RCC 7860 (cell line): ENCODE results near the gene RBM14.
A peak's percentile ranks its signal among the peaks of the same experiment; 100 is the strongest.
"Not testable (repeated sequence)": the region's sequence is repeated elsewhere in the genome, so short reads cannot be mapped to it uniquely, and the experiment has no call there.

Source experiments
- DNase-seq: peaks from one replicate; pipeline ENCODE4 v3.0.0-alpha.2; 2015; ENCODE audit warnings: low spot score
- FAIRE-seq: peaks from 2 replicates; lab custom pipeline; 2012; peaks lifted over from hg19 to GRCh38; lab: Jason Lieb, UNC

RBM14 gene, protein sequence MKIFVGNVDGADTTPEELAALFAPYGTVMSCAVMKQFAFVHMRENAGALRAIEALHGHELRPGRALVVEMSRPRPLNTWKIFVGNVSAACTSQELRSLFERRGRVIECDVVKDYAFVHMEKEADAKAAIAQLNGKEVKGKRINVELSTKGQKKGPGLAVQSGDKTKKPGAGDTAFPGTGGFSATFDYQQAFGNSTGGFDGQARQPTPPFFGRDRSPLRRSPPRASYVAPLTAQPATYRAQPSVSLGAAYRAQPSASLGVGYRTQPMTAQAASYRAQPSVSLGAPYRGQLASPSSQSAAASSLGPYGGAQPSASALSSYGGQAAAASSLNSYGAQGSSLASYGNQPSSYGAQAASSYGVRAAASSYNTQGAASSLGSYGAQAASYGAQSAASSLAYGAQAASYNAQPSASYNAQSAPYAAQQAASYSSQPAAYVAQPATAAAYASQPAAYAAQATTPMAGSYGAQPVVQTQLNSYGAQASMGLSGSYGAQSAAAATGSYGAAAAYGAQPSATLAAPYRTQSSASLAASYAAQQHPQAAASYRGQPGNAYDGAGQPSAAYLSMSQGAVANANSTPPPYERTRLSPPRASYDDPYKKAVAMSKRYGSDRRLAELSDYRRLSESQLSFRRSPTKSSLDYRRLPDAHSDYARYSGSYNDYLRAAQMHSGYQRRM

DNA sequence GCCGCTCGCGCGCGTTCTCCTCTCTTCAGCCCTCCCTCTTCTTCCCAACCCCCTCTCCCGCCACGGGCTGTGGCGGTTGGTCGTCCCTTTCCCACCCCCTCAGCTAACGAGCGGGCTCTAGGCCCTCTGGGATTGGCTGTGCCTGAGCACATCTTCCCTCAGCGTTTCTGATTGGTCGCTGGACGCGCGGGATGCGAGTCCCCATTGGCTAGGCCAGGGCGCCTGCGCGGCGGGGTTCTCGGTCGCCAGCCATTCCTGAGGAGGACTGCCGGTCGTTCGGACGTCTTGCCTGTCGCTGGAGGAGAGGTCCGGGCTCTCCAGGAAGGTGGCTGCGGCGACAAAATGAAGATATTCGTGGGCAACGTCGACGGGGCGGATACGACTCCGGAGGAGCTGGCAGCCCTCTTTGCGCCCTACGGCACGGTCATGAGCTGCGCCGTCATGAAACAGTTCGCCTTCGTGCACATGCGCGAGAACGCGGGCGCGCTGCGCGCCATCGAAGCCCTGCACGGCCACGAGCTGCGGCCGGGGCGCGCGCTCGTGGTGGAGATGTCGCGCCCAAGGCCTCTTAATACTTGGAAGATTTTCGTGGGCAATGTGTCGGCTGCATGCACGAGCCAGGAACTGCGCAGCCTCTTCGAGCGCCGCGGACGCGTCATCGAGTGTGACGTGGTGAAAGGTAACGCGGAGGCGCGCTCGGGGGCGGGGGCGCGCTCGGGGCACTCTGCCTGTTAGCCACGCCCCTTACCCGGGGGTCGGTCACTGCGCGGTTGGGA, at the start of gene RBM14:
TSS of gene RBM14 (plus strand) at position 252 of the 776 bp plus-strand sequence. CDS start at position 343, 91 bp downstream.
- peak; percentile 80 for FAIRE-seq
- DNase-seq: peak; percentile 96

DNA sequence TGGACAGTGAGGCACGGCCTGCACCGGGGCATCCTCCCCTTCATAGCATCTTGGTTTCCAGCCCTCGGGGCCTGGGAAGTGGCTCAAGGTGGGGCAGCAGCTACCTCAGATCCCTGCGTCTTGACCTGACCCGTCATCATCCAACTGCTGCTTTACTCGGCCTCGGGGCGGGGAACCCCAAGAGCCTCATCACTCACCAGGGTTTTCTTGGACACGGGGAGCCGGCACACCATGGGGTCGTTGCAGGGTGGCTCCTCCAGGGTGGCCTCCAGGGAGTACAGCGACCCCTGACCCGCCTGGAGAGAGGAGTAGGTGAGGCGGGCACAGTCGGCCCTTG, 48.7 kb upstream of the RBM14 start:
- FAIRE-seq (no peak), DNase-seq (no peak)

DNA sequence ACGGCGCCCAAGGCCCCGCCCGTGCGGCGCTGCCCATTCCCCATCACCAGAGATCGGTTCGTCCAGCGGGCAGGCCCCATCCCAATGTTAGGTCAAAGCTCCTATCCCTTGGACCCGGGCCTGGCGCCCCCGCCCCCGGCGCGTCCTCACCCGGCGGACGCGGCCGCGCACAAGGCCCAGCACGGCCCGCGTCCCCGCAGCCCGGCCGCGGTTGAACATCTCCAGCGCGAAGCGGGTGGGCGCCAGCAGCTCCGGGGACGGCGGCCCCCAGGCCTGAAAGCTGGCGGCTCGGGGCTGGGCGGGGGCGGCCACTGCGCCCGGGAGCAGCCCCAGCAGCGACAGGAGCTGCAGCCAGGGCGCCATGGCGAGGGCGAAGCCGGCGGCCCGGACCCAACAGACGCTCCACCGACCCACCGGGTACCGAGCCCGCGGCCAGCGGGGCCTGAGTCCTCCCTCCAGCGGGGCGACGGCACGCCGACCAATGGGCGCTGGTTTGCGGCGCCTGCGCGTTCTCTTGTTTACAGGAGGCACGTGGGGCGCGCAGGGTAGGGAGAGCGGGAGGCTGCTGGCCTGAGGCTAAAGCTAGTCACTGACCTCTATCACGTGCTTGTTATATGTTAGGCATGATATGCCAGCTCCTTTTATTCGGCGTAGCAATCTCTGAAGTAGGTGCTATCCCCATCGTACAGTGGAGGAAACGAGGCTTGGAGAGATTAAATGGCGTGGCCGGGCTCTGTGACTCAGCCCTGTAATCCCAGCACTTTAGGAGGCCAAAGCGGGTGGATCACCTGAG, 48.1 kb upstream of the RBM14 start, which contains the start of gene CTSF:
TSS of gene CTSF (minus strand) at position 483 of the 793 bp plus-strand sequence. CDS start at position 363, 120 bp downstream.
- DNase-seq: no peak
- no peak for FAIRE-seq

DNA sequence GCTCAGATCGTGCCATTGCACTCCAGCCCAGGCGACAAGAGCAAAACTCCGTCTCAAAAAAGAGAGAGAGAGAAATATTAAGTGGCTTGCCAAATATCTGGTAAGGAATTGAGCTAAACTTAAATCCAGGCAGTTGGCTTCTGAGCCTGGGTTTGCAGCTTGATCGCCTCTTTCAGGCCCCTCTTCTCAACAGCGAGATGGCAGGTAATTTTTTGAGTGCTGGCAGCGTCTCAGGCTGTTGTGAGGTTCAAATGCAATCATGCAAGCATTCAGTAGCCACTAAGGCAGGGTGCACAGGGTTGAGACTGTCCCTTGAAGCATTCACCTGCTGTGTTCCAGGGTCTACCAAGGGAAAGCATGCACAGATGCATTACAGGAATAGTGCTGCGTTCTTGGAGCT, 47.4 kb upstream of the RBM14 start:
- FAIRE-seq: no peak
- no peak for DNase-seq

DNA sequence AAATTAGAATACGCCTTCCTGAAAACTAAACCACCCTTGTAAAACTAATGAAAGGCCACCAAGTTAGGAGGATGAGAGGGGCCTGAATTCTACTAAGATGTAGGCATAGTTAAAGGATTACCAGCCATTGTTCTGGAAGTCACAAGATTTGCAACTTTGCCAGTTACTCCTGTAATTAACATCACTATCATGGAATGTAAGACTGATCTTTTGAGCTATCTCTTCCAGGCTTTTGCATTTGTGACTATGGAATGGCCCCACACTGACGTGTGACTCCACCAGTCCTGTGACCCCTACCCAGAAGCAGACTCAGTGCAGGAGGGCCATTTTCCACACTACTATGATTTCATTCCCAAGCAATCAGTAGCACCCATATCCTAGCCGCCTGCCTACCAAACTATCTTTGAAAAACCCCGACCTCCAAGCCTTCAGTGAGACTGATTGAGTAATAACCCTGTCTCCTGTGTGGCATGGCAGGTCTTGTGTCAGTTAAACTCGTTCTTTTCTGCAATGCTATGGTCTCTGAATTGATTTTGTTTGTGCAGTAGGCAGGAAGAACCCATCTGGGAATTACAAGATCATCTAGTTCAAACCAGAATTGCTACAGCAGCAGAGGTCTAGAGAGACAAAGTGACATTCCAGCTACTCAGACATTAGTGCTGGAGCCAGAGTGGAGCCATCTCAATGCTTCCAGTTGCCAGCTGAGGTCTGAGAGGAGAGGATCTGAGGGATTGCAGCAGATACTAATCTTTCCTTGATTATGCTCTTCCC, 46.2 kb upstream of the RBM14 start:
- DNase-seq (no peak), FAIRE-seq (no peak)

DNA sequence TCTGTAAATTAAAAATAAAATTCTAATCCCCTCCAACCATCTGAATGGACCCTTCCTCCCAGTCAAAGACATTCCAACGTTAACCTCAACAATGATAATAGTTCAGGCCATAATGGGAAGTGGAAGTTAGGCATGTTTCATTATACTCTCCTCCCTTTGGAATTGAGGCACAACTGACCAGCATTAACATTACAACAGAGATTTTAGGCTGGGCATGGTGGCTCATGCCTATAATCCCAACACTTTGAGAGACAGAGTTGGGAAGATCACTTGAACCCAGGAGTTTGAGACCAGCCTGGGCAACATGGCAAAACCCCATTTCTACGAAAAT, 45.6 kb upstream of the RBM14 start:
- no peak for DNase-seq
- no peak for FAIRE-seq

DNA sequence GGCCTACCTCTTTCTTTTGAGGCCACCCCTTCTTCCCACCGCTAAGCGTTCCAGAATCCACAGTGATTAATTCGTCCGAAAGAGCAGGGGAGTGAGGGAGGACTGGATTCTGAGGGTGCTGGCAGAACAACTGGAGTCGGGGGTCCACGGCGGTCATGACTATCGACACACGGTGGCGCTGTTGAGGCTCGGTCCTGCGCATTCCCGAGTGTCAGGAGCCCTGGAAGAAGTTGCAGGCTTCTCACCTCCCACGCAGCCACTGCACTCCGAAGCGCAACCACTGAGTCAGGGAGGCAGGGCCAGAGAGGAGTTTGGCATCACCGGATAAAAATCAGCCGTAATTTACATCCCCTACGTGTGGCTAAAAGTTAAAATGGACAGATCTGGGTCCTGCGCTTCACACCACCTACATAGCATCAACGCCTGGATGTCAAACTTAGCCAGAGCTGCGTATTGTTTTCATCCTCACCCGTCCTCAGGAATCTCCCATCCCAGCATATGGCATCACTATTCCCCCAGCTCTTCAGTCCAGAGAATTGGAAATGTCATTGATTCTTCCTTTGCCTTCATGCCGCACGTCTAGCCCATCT, 37.3 kb upstream of the RBM14 start:
- FAIRE-seq: no peak
- peak; percentile 13 for DNase-seq

DNA sequence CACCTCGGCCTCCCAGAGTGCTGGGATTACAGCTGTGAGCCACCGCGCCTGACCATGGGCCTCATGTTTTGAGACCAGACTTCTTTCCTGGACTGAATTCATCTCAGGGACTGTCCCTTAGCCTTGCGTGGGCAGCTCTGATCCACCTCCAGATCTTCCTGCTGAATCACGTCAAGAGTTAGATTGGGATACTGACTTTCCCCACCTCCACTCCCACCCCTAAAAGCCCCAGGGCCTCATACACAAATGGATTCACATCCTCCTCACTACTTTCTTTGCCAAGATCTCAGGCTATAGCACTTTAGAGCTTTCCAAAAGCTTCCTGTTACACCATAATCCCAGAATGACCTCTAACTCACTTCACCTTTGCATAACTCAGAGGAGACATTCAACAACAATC, 35.6 kb upstream of the RBM14 start:
- DNase-seq (no peak), FAIRE-seq (no peak)

DNA sequence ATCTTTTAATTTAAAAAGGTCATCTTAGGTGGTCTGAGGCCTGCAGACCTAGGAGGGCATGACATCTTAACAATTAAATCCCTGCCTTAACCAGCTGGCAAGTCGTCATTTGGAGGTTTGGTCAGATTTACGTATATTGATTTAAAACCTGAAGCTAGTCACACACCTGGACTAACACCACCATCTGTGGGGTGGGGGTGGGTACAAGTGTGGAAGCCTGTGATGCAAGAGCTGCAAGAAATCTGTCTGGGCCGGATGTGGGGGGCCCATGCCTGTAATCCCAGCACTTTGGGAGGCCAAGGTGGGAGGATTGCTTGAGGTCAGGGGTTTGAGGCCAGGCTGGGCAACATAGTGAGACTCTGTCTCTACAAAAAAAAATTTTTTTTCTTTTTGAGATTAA, 35.2 kb upstream of the RBM14 start:
- DNase-seq: no peak
- FAIRE-seq: no peak

DNA sequence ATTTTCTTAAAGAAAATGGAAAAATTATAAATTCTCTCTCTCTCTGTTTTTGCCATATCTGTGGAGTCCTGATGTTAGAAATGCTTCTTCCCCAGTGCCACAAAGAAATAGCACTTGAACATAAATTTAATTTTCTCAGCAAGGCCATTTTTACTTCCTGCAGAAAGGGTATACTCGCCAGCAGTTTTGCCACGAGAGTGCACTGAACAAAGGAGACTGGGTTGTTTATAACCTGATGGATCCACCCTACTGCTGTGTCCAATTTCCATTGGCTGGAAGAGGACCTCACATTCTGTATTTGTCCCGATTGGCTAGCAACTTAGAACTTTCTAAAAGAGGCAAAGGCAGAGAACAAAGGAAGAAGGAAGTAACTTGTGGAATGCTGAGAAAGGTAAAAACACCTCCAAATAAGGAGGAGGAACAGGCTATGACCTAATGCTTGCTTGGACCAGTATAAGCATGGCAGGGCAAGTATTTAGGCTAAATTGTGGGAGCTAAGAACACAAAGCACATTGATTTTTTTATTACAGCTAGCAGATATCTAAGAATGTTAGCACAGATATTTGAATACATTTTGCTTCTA, 33.8 kb upstream of the RBM14 start:
- not testable (repeated sequence) for DNase-seq, FAIRE-seq

DNA sequence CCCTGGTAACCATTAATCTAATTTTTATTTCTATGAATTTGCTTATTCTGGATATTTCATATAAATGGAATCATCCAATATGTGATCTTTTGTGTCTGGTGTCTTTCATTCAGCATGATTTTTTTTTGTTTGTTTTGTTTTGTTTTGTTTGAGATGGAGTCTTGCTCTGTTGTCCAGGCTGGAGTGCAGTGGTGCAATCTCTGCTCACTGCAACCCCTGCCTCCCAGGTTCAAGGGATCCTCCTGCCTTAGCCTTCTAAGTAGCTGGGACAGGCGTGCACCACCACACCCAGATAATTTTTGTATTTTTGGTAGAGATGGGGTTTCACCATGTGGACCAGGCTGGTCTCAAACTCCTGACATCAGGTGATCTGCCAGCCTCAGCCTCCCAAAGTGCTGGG, 31.0 kb upstream of the RBM14 start:
- not testable (repeated sequence) for DNase-seq

DNA sequence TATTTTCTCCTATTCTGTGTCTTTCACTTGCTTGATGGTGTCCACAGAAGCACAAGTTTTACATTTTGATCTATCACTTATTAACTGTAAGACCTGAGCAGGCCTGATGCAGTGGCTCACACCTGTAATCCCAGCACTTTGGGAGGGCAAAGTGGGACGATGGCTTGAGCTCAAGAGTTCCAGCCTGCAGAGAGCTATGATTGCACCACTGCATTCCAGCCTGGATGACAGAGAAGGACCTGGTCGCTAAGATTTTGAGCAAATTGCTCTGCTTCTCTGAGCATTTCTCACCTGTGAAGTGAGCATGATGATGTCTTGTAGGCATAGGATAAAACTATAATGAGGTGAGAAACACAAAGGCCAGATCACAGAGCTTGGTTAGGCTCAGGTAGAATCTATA, 30.3 kb upstream of the RBM14 start:
- no peak for DNase-seq
- no peak for FAIRE-seq

More for the DNA sequence above, 31.0 kb upstream of the RBM14 start:
- not testable (repeated sequence) for FAIRE-seq

DNA sequence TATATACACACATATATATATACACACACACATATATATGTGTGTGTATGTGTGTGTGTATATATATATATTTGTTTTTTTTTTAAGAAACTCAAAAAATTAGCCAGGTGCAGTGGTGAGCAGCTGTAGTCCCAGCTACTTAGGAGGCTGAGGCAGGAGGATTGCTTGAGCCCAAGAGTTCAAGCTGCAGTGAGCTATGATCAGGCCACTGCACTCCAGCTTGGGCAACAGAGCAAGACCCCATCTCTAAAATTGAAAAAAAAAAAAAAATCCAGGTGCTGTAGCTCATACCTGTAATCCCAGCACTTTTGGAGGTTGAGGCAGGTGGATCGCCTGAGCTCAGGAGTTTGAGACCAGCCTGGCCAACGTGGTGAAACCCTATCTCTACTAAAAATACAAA, 27.1 kb upstream of the RBM14 start:
- FAIRE-seq, DNase-seq: not testable (repeated sequence)

DNA sequence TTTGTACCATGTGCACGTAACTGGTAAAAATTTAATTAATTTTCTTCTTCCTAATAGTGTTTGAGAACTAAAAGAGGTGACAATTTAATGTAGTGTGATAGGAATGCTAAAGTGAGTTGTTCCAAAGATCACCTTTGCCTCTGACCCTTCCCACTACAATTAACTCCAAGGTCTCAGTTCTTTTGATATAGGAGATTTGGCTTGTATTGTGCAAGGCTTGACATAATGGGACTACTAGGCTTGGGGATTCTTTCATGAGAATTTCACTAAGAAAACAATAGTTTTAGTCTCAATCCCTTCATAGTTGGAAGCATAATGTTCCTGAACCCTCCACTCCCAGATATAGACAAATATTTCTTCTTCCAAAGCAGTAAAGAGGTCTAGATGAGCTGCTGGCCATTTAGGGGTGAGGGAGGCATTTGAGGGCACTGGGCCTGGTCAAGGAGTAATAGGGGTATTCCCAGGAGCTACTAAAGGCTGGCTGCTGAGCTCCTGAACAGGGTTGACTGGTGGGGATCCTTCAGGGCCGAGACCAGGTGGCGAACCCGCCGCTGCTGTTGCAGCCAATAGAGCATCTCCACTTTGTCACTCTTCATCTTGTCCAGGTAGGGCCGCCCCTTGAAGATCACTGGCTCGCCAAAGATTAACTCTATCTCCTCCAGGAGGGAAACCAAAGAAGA, 26.3 kb upstream of the RBM14 start:
- DNase-seq (no peak), FAIRE-seq (no peak)

DNA sequence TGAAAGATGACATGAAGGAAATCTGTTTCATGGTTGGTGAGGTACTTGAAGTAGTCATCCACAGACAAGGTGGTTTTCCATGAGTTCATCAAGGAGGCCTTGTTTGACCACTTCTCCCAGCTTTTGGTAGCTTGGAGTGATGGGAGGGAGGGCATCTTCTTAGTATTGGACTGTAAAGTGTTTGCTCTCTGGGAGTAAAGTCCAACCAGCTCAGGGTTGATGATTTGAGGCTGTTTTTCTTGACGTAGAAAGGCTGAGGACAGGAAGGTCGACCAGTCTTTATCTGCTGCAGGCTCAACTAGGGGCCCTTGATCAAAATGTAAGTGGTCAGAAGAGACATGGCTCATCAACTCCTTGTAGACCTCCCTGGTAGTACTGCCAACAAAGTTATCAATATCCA, 25.3 kb upstream of the RBM14 start:
- FAIRE-seq (no peak), DNase-seq (no peak)

DNA sequence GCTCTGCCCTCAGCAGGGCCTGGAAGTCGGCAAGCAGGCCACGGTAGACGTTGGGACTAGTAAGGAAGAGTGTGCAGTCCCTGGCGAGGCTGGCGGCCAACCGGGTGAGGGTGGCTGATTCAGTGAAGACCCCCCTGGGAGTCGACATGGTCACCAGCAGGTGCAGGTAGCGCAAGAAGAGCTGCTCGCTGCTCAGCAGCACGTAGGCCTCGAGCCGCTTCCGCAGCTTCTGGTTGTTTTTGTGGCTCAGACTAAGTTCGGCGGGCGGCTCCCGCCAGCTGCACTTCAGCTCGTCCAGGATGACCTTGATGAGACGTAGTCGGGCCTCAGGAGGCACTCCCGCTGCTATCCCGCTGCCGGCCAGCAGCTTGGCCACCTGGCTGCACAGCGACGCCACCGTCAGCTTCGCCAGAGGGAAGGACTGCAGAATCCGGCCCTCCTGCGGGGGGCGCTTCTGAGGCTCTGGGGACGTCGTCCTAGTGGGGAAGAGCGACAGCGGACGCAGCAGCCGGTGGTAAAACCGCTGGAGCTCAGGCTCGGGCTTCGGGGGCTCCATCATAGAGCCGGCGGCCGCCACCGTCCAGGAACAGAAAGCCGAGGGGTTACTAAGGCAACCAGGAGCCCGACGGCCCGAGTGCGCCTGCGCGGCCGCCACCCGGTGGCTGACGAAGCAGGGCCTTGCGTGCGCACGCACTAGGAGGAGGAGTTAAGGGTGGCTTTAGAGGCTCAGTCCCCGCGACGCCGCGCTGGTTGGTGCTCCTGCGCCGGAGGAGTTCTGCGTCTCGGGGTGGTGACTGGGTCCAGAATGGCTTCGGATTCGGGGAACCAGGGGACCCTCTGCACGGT, 23.8 kb upstream of the RBM14 start, which contains the start of the genes CCDC87 and CCS:
TSS of gene CCDC87 (minus strand) at position 607 of the 846 bp plus-strand sequence. CDS start at position 559, 48 bp downstream.
TSS of gene CCS (plus strand) at position 729 of the 846 bp plus-strand sequence. CDS start at position 806, 77 bp downstream.
- no peak for FAIRE-seq

DNA sequence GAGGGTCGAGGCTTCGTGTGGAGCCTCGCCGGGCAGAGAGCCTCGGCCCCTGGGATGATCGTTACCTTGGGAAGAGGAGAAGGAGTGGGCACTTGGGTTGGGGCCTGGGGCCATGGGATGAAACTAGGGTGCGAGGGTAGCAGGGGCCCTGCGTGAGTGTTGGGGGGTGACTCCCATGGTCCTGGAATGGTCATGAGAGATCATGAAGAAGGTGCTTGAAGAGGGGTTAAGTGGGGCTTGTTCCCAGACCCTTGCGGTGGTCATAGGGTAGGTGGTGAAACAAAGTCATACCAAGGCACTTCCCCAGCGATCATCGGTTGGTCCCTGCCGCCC, 23.2 kb upstream of the RBM14 start:
- FAIRE-seq: no peak

More for the DNA sequence above, 23.8 kb upstream of the RBM14 start, which contains the start of the genes CCDC87 and CCS:
- DNase-seq: peak; percentile 81

DNA sequence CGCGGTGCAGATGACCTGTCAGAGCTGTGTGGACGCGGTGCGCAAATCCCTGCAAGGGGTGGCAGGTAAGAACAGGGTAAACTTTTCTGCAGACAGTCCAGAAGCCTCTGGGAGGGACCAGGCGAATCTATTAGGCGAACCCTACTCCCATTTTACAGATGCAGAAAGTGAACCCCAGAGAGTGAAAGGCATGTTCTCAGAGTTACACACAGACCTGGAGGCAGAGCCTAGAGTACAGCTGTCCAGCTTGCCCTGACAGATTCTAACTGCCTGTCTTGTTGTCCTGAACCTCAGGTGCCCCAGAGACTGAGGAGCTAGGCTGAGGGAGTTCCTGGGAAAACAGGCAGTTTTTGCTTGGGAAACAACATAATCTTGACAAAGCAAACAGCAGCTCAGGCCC, 22.8 kb upstream of the RBM14 start:
- FAIRE-seq (no peak), DNase-seq (no peak)

More for the DNA sequence above, 23.2 kb upstream of the RBM14 start:
- no peak for DNase-seq
